Measurements from ENCODE around the gene MBOAT2.
A peak's percentile ranks its signal among the peaks of the same experiment; 100 is the strongest.
"Not testable (repeated sequence)": the region's sequence is repeated elsewhere in the genome, so short reads cannot be mapped to it uniquely, and the experiment has no call there.

The MBOAT2 gene

GRCh38 chr2:9003616-9004337, at the start of gene MBOAT2:
MBOAT2 (minus strand) TSS chr2:9003684; CDS start chr2:9003614, 70 bp downstream.
- DNase-seq (ENCODE audit: low read depth in 1 of 2, low spot score in 1 of 2), result peak; percentile 46 to 63

GRCh38 chr2:9052821-9053533, 49.5 kb upstream of the MBOAT2 start:
- DNase-seq (ENCODE audit: low read depth in 1 of 2, low spot score in 1 of 2), result no peak

GRCh38 chr2:9051451-9051850, 48.0 kb upstream of the MBOAT2 start:
- not testable (repeated sequence) for DNase-seq (ENCODE audit: low read depth in 1 of 2, low spot score in 1 of 2)

- no peak for DNase-seq (ENCODE audit: low read depth in 1 of 2, low spot score in 1 of 2)
Observed at GRCh38 chr2:9050122-9050809, 46.8 kb upstream of the MBOAT2 start.

- DNase-seq (ENCODE audit: low read depth in 1 of 2, low spot score in 1 of 2), result no peak
Observed at GRCh38 chr2:9045595-9045994, 42.1 kb upstream of the MBOAT2 start.

- DNase-seq (ENCODE audit: low read depth in 1 of 2, low spot score in 1 of 2), result not testable (repeated sequence)
Observed at GRCh38 chr2:9043491-9043890, 40.0 kb upstream of the MBOAT2 start.

- no peak for DNase-seq (ENCODE audit: low read depth in 1 of 2, low spot score in 1 of 2)
Observed at GRCh38 chr2:9037166-9037565, 33.7 kb upstream of the MBOAT2 start.

- DNase-seq (ENCODE audit: low read depth in 1 of 2, low spot score in 1 of 2), result no peak
Observed at GRCh38 chr2:9033385-9034168, 30.1 kb upstream of the MBOAT2 start.

GRCh38 chr2:9032536-9033255, 29.2 kb upstream of the MBOAT2 start:
- no peak for DNase-seq (ENCODE audit: low read depth in 1 of 2, low spot score in 1 of 2)

GRCh38 chr2:9032121-9032520, 28.6 kb upstream of the MBOAT2 start:
- no peak for DNase-seq (ENCODE audit: low read depth in 1 of 2, low spot score in 1 of 2)

GRCh38 chr2:9031246-9031645, 27.8 kb upstream of the MBOAT2 start:
- DNase-seq (ENCODE audit: low read depth in 1 of 2, low spot score in 1 of 2), result no peak

- no peak for DNase-seq (ENCODE audit: low read depth in 1 of 2, low spot score in 1 of 2)
Observed at GRCh38 chr2:9030841-9031240, 27.4 kb upstream of the MBOAT2 start.

GRCh38 chr2:9030190-9030589, 26.7 kb upstream of the MBOAT2 start:
- no peak for DNase-seq (ENCODE audit: low read depth in 1 of 2, low spot score in 1 of 2)

- DNase-seq (ENCODE audit: low read depth in 1 of 2, low spot score in 1 of 2), result no peak
Observed at GRCh38 chr2:9029721-9030120, 26.2 kb upstream of the MBOAT2 start.

GRCh38 chr2:9027884-9028283, 24.4 kb upstream of the MBOAT2 start:
- DNase-seq (ENCODE audit: low read depth in 1 of 2, low spot score in 1 of 2), result no peak

GRCh38 chr2:9025746-9026145, 22.3 kb upstream of the MBOAT2 start:
- DNase-seq (ENCODE audit: low read depth in 1 of 2, low spot score in 1 of 2), result no peak

GRCh38 chr2:9024575-9024974, 21.1 kb upstream of the MBOAT2 start:
- no peak for DNase-seq (ENCODE audit: low read depth in 1 of 2, low spot score in 1 of 2)

- no peak for DNase-seq (ENCODE audit: low read depth in 1 of 2, low spot score in 1 of 2)
Observed at GRCh38 chr2:9021563-9022211, 18.2 kb upstream of the MBOAT2 start.

- no peak for DNase-seq (ENCODE audit: low read depth in 1 of 2, low spot score in 1 of 2)
Observed at GRCh38 chr2:9020267-9020666, 16.8 kb upstream of the MBOAT2 start.

- no peak for DNase-seq (ENCODE audit: low read depth in 1 of 2, low spot score in 1 of 2)
Observed at GRCh38 chr2:9018534-9018933, 15.1 kb upstream of the MBOAT2 start.
